SK-N-MC (cell line): ENCODE results near the gene ANKFN1.

ENCODE experiments used
- DNase-seq: peaks from one replicate; pipeline ENCODE4 v3.0.0-alpha.2; 2011; ENCODE audit warnings: low read depth, low spot score
- H3K27ac ChIP-seq: fragments of 200-600 bp; sonication (generic); 2 replicates; pipeline ENCODE4 v1.5.1; 2016; ENCODE audit warnings: mixed run types
- H3K36me3 ChIP-seq: fragments of 200-600 bp; sonication (generic); 2 replicates; pipeline ENCODE4 v1.6.1; 2017; ENCODE audit warnings: antibody characterized with exemption, low read length, mixed read lengths; ENCODE audit not compliant: insufficient read depth
- H3K4me3 ChIP-seq: fragments of 200-600 bp; sonication (generic); 2 replicates; pipeline ENCODE4 v1.5.1; 2016
- H3K9ac ChIP-seq: fragments of 200-600 bp; sonication (generic); 2 replicates; pipeline ENCODE4 v1.8.0; 2017; ENCODE audit warnings: mixed run types, mixed read lengths; ENCODE audit not compliant: insufficient read length
- H3K9me3 ChIP-seq: fragments of 200-600 bp; sonication (generic); 2 replicates; pipeline ENCODE4 v1.6.1; 2017; ENCODE audit warnings: low read depth, mild to moderate bottlenecking, antibody characterized with exemption, low read length, moderate library complexity, mixed read lengths
- EZH2 ChIP-seq: fragments of 200-600 bp; sonication (generic); IDR thresholded peaks from one replicate; pipeline ENCODE4 v1.6.1; 2017; ENCODE audit warnings: antibody characterized with exemption
- FOXP2 ChIP-seq: optimal IDR thresholded peaks from 2 replicates; pipeline ENCODE3; 2011; ENCODE audit warnings: mild to moderate bottlenecking, moderate library complexity; ENCODE audit not compliant: insufficient read depth; ENCODE audit errors: extremely low read length, control extremely low read depth
- POLR2AphosphoS5 ChIP-seq: IDR thresholded peaks from 2 replicates; pipeline ENCODE4 v1.6.1; 2012; ENCODE audit warnings: mild to moderate bottlenecking, low read depth, low read length, borderline replicate concordance

ANKFN1 gene

DNA sequence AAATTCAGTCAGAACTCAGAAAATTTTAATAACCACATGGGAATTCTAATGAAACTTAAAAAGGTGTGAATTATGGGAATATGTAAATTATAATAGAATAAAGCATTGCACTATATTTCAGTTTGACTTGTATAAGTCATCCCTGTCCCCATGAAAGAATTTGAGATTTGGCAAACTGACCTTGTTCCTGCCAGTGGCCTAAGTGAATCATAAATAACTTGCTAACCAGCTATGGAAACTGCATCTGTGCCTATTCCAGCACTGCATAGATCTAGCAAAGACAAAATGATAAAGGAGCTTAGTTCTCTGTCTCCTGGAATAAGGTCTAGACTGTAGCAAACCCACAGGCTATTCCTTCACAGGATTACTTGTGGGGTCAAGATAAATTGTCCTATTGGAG lies 333.5 kb downstream of the ANKFN1 start:
- Histone ChIP-seq H3K9me3 (no peaks in the 10 kb centered on the region), H3K9ac (no peak overlapping the region), H3K36me3 (no peaks in the 10 kb centered on the region), H3K4me3 (no peak overlapping the region), H3K27ac (no peak overlapping the region)
- no peak for DNase-seq
- no peak for TF ChIP-seq EZH2
- no peak for TF ChIP-seq FOXP2
- TF ChIP-seq POLR2AphosphoS5, result no peak

DNA sequence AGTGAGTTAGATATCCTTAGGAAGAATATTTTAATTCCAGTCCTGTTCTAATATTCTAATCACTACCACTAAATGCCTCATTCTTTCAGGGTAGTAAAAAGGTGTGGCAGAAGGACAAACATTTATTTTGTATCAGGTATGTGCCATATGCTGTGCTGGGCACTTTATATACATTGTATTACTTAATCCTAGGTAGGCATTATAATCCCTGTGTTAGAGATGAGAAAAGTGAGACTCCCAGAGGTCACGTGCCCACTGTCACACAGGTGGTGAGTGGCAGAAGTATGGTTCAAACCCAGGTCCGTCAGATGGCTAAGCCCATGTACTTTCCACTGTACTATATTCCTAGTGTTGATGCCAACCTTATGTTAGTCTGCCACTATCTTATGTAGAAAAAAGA lies 335.5 kb downstream of the ANKFN1 start:
- no peak for TF ChIP-seq FOXP2
- no peak for TF ChIP-seq EZH2
- TF ChIP-seq POLR2AphosphoS5, result no peak
- Histone ChIP-seq H3K9ac (no peak overlapping the region), H3K9me3 (no peaks in the 10 kb centered on the region), H3K27ac (no peak overlapping the region), H3K4me3 (no peak overlapping the region), H3K36me3 (no peaks in the 10 kb centered on the region)
- no peak for DNase-seq

DNA sequence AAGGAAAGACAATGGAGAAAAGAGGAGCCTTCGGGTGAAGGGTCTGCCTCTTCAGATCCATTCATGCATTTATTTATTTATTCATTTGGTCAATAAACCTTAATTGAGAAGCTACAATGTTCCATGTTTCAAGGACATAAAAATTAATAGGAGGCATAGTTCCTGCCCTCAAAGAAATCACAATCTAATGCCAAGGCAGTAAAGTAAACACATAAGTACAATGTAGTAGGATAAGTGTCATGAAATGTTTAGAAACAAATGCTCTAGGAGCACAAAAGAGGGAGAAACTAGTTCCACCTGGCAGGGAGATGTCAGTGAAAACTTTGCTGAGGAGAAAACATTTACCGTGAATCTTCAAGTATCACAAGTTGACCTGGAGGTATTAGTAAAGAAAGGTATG lies 336.7 kb downstream of the ANKFN1 start:
- H3K4me3 ChIP-seq, result no peak overlapping the region
- no peak overlapping the region for H3K27ac ChIP-seq
- no peak overlapping the region for H3K9ac ChIP-seq
- TF ChIP-seq POLR2AphosphoS5 (no peak), FOXP2 (no peak), EZH2 (no peak)
- no peak for DNase-seq
- no peaks in the 10 kb centered on the region for H3K36me3 ChIP-seq
- no peaks in the 10 kb centered on the region for H3K9me3 ChIP-seq

DNA sequence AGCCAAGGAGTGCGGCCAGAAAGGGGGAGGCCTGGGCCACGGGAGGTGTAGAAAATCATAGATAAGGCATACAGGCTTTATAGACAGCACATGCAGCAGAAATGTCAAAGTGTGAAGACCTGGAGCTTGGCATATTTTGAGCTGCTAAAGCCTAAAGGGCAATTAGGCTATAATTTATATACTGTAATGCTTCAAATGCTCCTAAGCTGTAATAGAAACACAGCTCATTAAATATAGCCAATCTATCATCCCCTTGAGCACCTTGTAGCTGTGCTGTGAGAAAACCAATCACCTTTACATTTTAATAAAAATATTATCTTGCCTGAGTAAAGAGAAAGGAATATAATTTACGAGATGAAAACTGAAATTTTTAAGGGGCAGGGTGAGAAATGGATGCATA lies 342.3 kb downstream of the ANKFN1 start:
- Histone ChIP-seq H3K9me3 (no peaks in the 10 kb centered on the region), H3K27ac (no peak overlapping the region), H3K36me3 (no peaks in the 10 kb centered on the region), H3K4me3 (no peak overlapping the region), H3K9ac (no peak overlapping the region)
- DNase-seq, result no peak
- TF ChIP-seq POLR2AphosphoS5 (no peak), EZH2 (no peak), FOXP2 (no peak)

DNA sequence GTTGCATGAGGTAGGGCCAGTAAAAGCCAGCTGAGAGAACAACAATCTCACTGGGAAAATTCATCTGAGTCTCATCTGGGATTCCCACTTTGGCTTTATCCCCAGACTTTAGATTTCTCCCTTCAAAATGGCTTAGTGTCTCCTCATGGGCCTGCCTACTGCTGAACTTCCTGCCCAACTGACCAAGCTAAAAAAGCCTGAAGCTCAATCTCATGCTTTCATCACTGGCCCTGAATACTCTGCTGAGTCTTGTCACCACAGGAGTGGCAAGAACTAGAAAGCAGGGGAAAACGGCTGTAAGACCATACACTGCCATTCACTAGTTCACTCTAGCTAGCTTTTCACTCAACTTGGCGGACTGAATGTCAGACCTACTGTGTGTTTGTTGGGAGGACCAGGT lies 343.9 kb downstream of the ANKFN1 start:
- H3K4me3 ChIP-seq, result no peak overlapping the region
- no peak overlapping the region for H3K27ac ChIP-seq
- no peaks in the 10 kb centered on the region for H3K9me3 ChIP-seq
- TF ChIP-seq EZH2 (no peak), POLR2AphosphoS5 (no peak), FOXP2 (no peak)
- H3K9ac ChIP-seq, result no peak overlapping the region
- no peaks in the 10 kb centered on the region for H3K36me3 ChIP-seq
- DNase-seq, result no peak

DNA sequence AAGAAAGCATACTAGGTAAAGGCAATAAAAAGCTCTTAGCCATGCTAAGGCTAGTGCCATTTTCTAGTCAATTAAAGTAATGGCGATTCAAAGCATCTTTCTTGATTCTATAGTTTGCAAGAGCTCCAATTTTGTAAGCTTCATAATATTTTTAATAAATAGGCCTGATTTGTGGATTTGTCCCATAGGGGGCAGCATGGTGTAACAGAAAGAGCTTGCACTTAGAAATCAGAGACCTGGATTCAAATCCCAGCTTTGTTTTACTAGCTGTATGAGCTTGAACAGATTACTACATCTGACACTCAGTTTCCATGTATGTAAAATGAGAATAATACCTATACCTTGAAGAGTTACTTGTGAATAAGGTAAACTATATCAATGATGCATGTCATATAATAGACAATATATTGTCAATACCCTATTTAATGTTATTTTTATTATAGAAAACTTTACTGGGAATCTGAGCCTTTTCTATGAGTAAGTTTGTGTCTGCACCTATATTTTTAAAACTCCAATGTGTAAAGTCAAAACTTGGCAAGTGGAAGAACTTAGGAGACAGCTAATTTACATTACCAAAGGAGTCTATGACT lies 346.6 kb downstream of the ANKFN1 start:
- Histone ChIP-seq H3K9ac (no peak overlapping the region), H3K9me3 (no peaks in the 10 kb centered on the region), H3K27ac (no peak overlapping the region), H3K4me3 (no peak overlapping the region), H3K36me3 (no peaks in the 10 kb centered on the region)
- no peak for TF ChIP-seq FOXP2
- TF ChIP-seq POLR2AphosphoS5, result no peak
- TF ChIP-seq EZH2, result no peak
- DNase-seq, result peak; percentile 52

DNA sequence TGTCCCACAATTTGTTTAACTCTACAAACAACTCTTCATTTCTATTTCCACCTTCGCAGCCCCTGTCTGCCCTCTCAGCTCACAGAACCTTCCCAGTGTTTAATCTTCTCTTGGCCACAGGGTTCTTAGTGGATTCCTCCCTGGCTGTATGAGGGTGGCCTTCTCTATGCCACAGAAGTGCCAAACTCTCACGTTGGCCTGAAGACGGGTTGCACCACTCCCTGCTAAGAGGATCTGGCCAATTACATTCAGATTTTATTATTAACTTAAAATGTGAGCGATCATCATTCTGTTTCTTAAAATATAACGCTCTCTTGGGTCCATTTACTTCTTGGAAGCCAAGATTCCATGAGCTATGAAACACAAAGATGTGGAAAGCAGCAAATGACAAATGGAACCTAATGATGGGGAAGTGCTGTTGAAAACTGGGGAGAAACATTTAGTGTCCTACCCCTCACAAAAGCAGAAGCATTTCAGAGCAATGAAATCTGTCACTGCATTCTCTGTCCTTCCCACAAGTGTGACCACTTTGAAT lies 348.9 kb downstream of the ANKFN1 start:
- Histone ChIP-seq H3K36me3 (no peaks in the 10 kb centered on the region), H3K9me3 (no peaks in the 10 kb centered on the region), H3K9ac (no peak overlapping the region), H3K4me3 (no peak overlapping the region), H3K27ac (no peak overlapping the region)
- DNase-seq, result no peak
- no peak for TF ChIP-seq POLR2AphosphoS5
- no peak for TF ChIP-seq EZH2
- TF ChIP-seq FOXP2, result no peak

DNA sequence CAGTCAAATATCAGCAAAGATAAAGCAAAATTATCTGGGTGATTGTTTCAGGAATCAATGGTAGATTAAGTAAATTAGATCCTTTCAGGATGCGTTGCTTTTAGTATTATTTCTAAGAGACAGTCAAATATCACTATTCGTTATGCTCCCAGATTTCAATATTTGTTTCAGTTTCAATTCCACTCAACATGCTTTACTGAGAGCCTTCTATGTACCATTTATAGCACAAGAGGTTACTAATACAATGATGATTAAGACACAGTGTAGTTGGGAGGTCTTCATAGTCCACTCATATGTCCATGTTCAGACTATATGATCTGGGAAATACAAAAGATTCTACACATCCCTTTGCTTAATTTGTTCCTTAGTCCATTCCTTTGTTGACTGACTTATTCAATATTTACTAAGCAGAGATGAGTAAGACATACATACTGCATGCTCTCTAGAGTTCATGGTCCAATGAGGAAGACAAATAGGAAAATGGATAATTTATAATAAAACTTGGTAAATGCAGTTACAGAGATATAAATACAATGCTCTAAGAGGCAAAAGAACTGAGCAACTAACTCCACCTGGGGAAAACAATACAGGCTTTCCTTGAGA lies 352.0 kb downstream of the ANKFN1 start:
- H3K4me3 ChIP-seq, result no peak overlapping the region
- no peaks in the 10 kb centered on the region for H3K9me3 ChIP-seq
- DNase-seq, result no peak
- H3K27ac ChIP-seq, result no peak overlapping the region
- H3K9ac ChIP-seq, result no peak overlapping the region
- TF ChIP-seq POLR2AphosphoS5 (no peak), EZH2 (no peak), FOXP2 (no peak)
- H3K36me3 ChIP-seq, result no peaks in the 10 kb centered on the region
